Measurements from ENCODE around the gene GABPA. TPM values are rescaled to one million over a fixed set of nuclear protein-coding genes. Genes with fewer than 3 reads are reported as not detected.
"Not testable (repeated sequence)": the region's sequence is repeated elsewhere in the genome, so short reads cannot be mapped to it uniquely, and the experiment has no call there.

Gene GABPA
- 10 to 100 TPM; 21.9 to 26.5 (median 24.8) TPM for total RNA-seq
- long read RNA-seq, donor 1, full-length matches to known transcripts, result 24 of 27 reads
- long read RNA-seq, donor 1, partial matches to known transcripts, result 1 of 27 reads
- long read RNA-seq, donor 1, other reads (novel, unspliced or antisense), result 2 of 27 reads
- long read RNA-seq, donor 2, full-length matches to known transcripts, result 9 of 10 reads
- long read RNA-seq, donor 2, partial matches to known transcripts, result 1 of 10 reads
- long read RNA-seq, donor 2, other reads (novel, unspliced or antisense), result 0 of 10 reads

DNA sequence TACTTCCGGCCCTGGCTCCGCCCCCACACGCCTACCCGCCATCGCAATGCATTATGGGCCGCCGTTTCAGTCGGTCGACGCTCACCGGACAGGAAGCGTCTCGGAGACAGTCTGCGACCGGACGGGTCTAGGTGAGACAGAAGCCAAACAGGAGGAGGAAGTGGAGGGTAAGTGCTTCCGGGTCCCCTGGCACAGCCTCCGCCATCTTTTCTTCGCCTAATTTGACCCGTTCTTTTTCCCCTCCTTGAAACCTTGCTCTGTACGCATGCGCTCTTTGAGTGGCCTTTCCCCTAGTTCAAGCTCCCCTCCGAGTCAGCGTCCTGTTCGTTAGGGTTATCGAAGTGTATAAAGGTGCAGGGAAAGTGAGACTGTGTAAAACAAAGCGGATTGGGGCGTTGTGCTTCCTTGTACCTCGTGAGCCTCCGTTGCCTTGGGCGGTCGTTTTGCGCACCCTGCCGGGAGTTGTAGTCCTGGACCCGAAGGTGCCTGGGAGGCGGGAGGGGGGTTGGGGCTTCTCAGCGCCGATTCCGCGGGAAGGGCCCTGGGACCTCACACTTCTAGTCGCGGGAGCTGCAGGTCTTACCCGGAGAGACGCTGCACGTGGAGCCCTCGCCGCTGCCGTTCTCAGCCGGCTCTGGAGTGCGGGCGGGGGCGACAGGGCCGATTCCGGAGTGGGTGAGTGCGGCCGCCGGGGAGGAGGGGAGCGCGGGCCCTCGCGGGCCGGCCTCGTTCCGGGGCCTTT lies at the start of gene GABPA, which contains the start of gene ATP5PF:
TSS of gene GABPA (plus strand) at position 69 of the 742 bp plus-strand sequence. CDS start 6,627 bp downstream, outside the sequence.
TSS of gene ATP5PF (minus strand) at position 1 of the 742 bp plus-strand sequence. CDS start 5,110 bp downstream, outside the sequence.
- TF ChIP-seq CTCF (IDR thresholded peaks at IDR 0.05), result no peak
- ATAC-seq, result peak; percentile 95
- Histone ChIP-seq H3K36me3 (ENCODE audit: low read depth) (no peaks in the 10 kb centered on the region), H3K4me3 (peak within 1 kb of the TSS; percentile 91), H3K9me3 (no peaks in the 10 kb centered on the region), H3K4me1 (ENCODE audit: low read depth) (peaks cover 28% of the 10 kb centered on the region)
- DNase-seq, result peak; percentile 97 to 98 (median 98)
- intact Hi-C loops (cut with DNase I, micrococcal nuclease), result no loop called here

GRCh38 chr21:25687787-25688186 lies 47.0 kb upstream of the GABPA start:
- ATAC-seq, result no peak
- Histone ChIP-seq H3K4me1 (ENCODE audit: low read depth) (no peaks in the 10 kb centered on the region), H3K36me3 (ENCODE audit: low read depth) (no peaks in the 10 kb centered on the region), H3K4me3 (no peak overlapping the region), H3K9me3 (no peaks in the 10 kb centered on the region)
- intact Hi-C loops (cut with DNase I, micrococcal nuclease), result no loop called here
- DNase-seq, result no peak
- TF ChIP-seq CTCF (IDR thresholded peaks at IDR 0.05), result no peak

- Histone ChIP-seq H3K36me3 (ENCODE audit: low read depth) (no peaks in the 10 kb centered on the region), H3K4me3 (no peak overlapping the region), H3K9me3 (no peaks in the 10 kb centered on the region), H3K4me1 (ENCODE audit: low read depth) (no peaks in the 10 kb centered on the region)
- DNase-seq, result no peak
- TF ChIP-seq CTCF (IDR thresholded peaks at IDR 0.05), result no peak
- no peak for ATAC-seq
- intact Hi-C loops (cut with DNase I, micrococcal nuclease), result no loop called here
Observed at GRCh38 chr21:25688275-25689155, 46.3 kb upstream of the GABPA start.

GRCh38 chr21:25689226-25689625 lies 45.5 kb upstream of the GABPA start:
- DNase-seq, result no peak
- no peak for TF ChIP-seq CTCF (IDR thresholded peaks at IDR 0.05)
- H3K36me3 ChIP-seq (ENCODE audit: low read depth), result no peaks in the 10 kb centered on the region
- H3K4me1 ChIP-seq (ENCODE audit: low read depth), result no peaks in the 10 kb centered on the region
- no peaks in the 10 kb centered on the region for H3K9me3 ChIP-seq
- intact Hi-C loops (cut with DNase I, micrococcal nuclease), result no loop called here
- H3K4me3 ChIP-seq, result no peak overlapping the region
- ATAC-seq, result no peak

DNA sequence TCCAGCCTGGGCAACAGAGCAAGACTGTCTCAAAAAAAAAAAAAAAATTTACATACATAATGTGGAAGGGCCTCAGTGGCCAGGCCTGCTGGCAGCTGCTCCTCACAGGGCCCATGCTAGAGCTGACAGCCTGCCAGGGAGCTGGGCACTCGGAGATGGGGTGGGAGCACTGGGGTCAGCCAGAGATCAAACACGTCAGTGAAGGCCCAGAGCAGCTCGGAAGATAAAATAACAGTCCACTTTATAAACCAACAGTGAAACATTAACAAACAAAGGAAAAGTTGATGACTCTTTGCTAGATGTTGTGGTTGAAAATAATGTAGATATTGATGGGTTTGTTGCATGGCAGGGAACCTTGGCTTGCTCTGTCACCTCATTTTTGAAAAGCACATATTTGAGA lies 42.8 kb upstream of the GABPA start:
- DNase-seq (no peak), ATAC-seq (no peak)
- Histone ChIP-seq H3K36me3 (ENCODE audit: low read depth) (no peaks in the 10 kb centered on the region), H3K9me3 (no peaks in the 10 kb centered on the region), H3K4me1 (ENCODE audit: low read depth) (no peaks in the 10 kb centered on the region), H3K4me3 (no peak overlapping the region)
- intact Hi-C loops (cut with DNase I, micrococcal nuclease), result no loop called here
- TF ChIP-seq CTCF (IDR thresholded peaks at IDR 0.05), result no peak

DNA sequence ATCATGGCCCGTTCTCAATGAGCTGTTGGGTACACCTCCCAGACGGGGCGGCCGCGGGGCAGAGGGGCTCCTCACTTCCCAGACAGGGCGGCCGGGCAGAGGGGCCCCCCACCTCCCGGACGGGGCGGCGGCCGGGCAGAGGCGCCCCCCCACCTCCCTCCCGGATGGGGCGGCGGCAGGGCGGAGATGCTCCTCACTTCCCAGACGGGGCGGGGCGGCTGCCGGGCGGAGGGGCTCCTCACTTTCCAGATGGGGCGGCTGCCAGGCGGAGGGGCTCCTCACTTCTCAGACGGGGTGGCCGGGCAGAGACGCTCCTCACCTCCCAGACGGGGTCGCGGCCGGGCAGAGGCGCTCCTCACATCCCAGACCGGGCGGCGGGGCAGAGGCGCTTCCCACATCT lies 39.3 kb upstream of the GABPA start:
- intact Hi-C loops (cut with DNase I, micrococcal nuclease); H3K9me3 ChIP-seq; ATAC-seq; H3K4me3 ChIP-seq; H3K36me3 ChIP-seq (ENCODE audit: low read depth); DNase-seq; H3K4me1 ChIP-seq (ENCODE audit: low read depth): not testable (repeated sequence)

Measured in mucosa of descending colon (tissue), 3 donors.